GM12891 (cell line): ENCODE data around the gene IGF1R.

Experiments used
- PAX5 ChIP-seq: IDR thresholded peaks from 2 replicates; pipeline ENCODE4 v1.6.1; 2011; ENCODE audit warnings: low read length, moderate library complexity, mild to moderate bottlenecking; ENCODE audit not compliant: insufficient read depth, severe bottlenecking
- POLR2A ChIP-seq: IDR thresholded peaks from 2 replicates; pipeline ENCODE4 v1.6.1; 2011; ENCODE audit warnings: low read depth, low read length, control low read depth
- POLR2AphosphoS5 ChIP-seq: IDR thresholded peaks from 2 replicates; pipeline ENCODE4 v1.6.1; 2011; ENCODE audit warnings: low read depth, low read length, control low read depth
- POU2F2 ChIP-seq: IDR thresholded peaks from 2 replicates; pipeline ENCODE4 v1.6.1; 2011; ENCODE audit warnings: low read depth, mild to moderate bottlenecking, control low read depth, low read length, moderate library complexity
- SPI1 ChIP-seq: IDR thresholded peaks from 2 replicates; pipeline ENCODE4 v1.6.1; 2011; ENCODE audit warnings: low read depth, low read length, control low read depth
- TAF1 ChIP-seq: IDR thresholded peaks from 2 replicates; pipeline ENCODE4 v1.6.1; 2011; ENCODE audit warnings: low read depth, low read length, control low read depth

- TF ChIP-seq POLR2AphosphoS5 = no peak
- TF ChIP-seq PAX5 = no peak
- no peak for TF ChIP-seq POLR2A
- no peak for TF ChIP-seq TAF1
- TF ChIP-seq SPI1 = no peak
- TF ChIP-seq POU2F2 = no peak
These were observed 289.2 kb downstream of the IGF1R start for GRCh38 chr15:98937413-98938104.
